WTC11 (cell line): ENCODE results near the gene SNX32. TPM values are rescaled to one million over a fixed set of nuclear protein-coding genes. Genes with fewer than 3 reads are reported as not detected.

Experiments used
- ATAC-seq: fragments of 200-7000 bp; cut with Tn5 transposase; 2 replicates; pipeline ENCODE4 v1.10.0; 2021; ENCODE audit warnings: mild to moderate bottlenecking, moderate library complexity
- CTCF ChIA-PET: fragments of 300-600 bp; sonication (Branson Sonifier 250); formaldehyde crosslinking; loops from one replicate; lab custom pipeline; 2021; ENCODE audit warnings: antibody characterized with exemption; lab: Charles Lee
- POLR2A ChIA-PET: fragments of 350-600 bp; sonication (Branson Sonifier 250); formaldehyde crosslinking; loops from one replicate; lab custom pipeline; 2021; ENCODE audit warnings: antibody characterized with exemption; lab: Charles Lee
- DNase-seq: peaks from one replicate; pipeline ENCODE4 v3.0.0; 2021; ENCODE audit warnings: low spot score
- H3K27ac Mint-ChIP-seq: 2 replicates; pipeline ENCODE4 v1.8.0; 2021; ENCODE audit warnings: mixed read lengths
- H3K27me3 Mint-ChIP-seq: 2 replicates; pipeline ENCODE4 v1.8.0; 2021; ENCODE audit warnings: low read depth, mild to moderate bottlenecking, moderate library complexity, mixed read lengths
- H3K36me3 Mint-ChIP-seq: 2 replicates; pipeline ENCODE4 v1.8.0; 2021; ENCODE audit warnings: mixed read lengths
- H3K4me1 Mint-ChIP-seq: 2 replicates; pipeline ENCODE4 v1.8.0; 2022; ENCODE audit warnings: mixed read lengths
- H3K4me3 Mint-ChIP-seq: 2 replicates; pipeline ENCODE4 v1.8.0; 2021; ENCODE audit warnings: mild to moderate bottlenecking, moderate library complexity, mixed read lengths
- H3K9me3 Mint-ChIP-seq: 2 replicates; pipeline ENCODE4 v1.8.0; 2021; ENCODE audit warnings: mixed read lengths
- AR ChIP-seq: fragments of 250-450 bp; sonication (Bioruptor Pico); IDR thresholded peaks from 2 replicates; pipeline ENCODE4 v1.9.0; 2021; ENCODE audit warnings: mild to moderate bottlenecking
- CBFB ChIP-seq: sonication (generic); formaldehyde crosslinking; IDR thresholded peaks from 2 replicates; pipeline ENCODE4 v1.8.1; 2022; ENCODE audit warnings: mild to moderate bottlenecking, low read depth, missing genetic modification reagents
- EMX1 ChIP-seq: fragments of 250-450 bp; sonication (Bioruptor Pico); IDR thresholded peaks from 2 replicates; pipeline ENCODE4 v1.8.0; 2021; ENCODE audit warnings: mild to moderate bottlenecking
- FOXK1 ChIP-seq: sonication (generic); formaldehyde crosslinking; IDR thresholded peaks from 2 replicates; pipeline ENCODE4 v1.8.0; 2022; ENCODE audit warnings: mild to moderate bottlenecking, moderate library complexity, missing genetic modification reagents
- FOXP1 ChIP-seq: sonication (generic); formaldehyde crosslinking; IDR thresholded peaks from 2 replicates; pipeline ENCODE4 v1.8.0; 2022; ENCODE audit warnings: missing genetic modification reagents, mild to moderate bottlenecking, moderate library complexity, borderline replicate concordance
- HMGXB4 ChIP-seq: sonication (generic); formaldehyde crosslinking; IDR thresholded peaks from 2 replicates; pipeline ENCODE4 v1.8.1; 2023; ENCODE audit warnings: mild to moderate bottlenecking, moderate library complexity, missing genetic modification reagents
- JUN ChIP-seq: sonication (generic); formaldehyde crosslinking; IDR thresholded peaks from 2 replicates; pipeline ENCODE4 v1.8.0; 2023; ENCODE audit warnings: mild to moderate bottlenecking, missing genetic modification reagents
- NR3C1 ChIP-seq: sonication (generic); formaldehyde crosslinking; conservative IDR thresholded peaks from 2 replicates; pipeline ENCODE4 v1.8.1; 2023; ENCODE audit warnings: low read depth, mild to moderate bottlenecking, missing genetic modification reagents
- PREB ChIP-seq: sonication (generic); formaldehyde crosslinking; IDR thresholded peaks from 2 replicates; pipeline ENCODE4 v1.8.1; 2022; ENCODE audit warnings: mild to moderate bottlenecking, missing genetic modification reagents, moderate library complexity, borderline replicate concordance
- SMAD3 ChIP-seq: sonication (generic); formaldehyde crosslinking; IDR thresholded peaks from 2 replicates; pipeline ENCODE4 v1.8.0; 2022; ENCODE audit warnings: missing genetic modification reagents, mild to moderate bottlenecking, borderline replicate concordance
- TEAD1 ChIP-seq: sonication (generic); formaldehyde crosslinking; IDR thresholded peaks from 2 replicates; pipeline ENCODE4 v1.8.0; 2022; ENCODE audit warnings: mild to moderate bottlenecking, missing genetic modification reagents
- TEAD4 ChIP-seq: sonication (generic); formaldehyde crosslinking; IDR thresholded peaks from 2 replicates; pipeline ENCODE4 v1.8.0; 2022; ENCODE audit warnings: mild to moderate bottlenecking, missing genetic modification reagents
- TP53 ChIP-seq: sonication (generic); formaldehyde crosslinking; IDR thresholded peaks from 2 replicates; pipeline ENCODE4 v1.8.1; 2023; ENCODE audit warnings: mild to moderate bottlenecking, missing genetic modification reagents
- ZNF281 ChIP-seq: sonication (generic); formaldehyde crosslinking; IDR thresholded peaks from 2 replicates; pipeline ENCODE4 v1.8.0; 2023; ENCODE audit warnings: mild to moderate bottlenecking, missing genetic modification reagents
- ZNF423 ChIP-seq: fragments of 250-450 bp; sonication (Bioruptor Pico); IDR thresholded peaks from 2 replicates; pipeline ENCODE4 v2.1.2; 2022; ENCODE audit warnings: mild to moderate bottlenecking, moderate library complexity
- total RNA-seq: library from RNA; stranded (reverse); gene quantifications from 3 replicates; pipeline ENCODE4 v1.2.3, GENCODE V29; 2021
- TF ChIP-seq, protein P1 (sequence below): fragments of 250-450 bp; sonication (Bioruptor Pico); IDR thresholded peaks from 2 replicates; pipeline ENCODE4 v1.9.0; 2021; ENCODE audit warnings: mild to moderate bottlenecking, borderline replicate concordance
- TF ChIP-seq, protein P2 (sequence below): fragments of 250-450 bp; sonication (Bioruptor Pico); conservative IDR thresholded peaks from 2 replicates; pipeline ENCODE4 v1.9.0; 2021; ENCODE audit warnings: mild to moderate bottlenecking
- TF ChIP-seq, protein P3 (sequence below): fragments of 250-450 bp; sonication (Bioruptor Pico); IDR thresholded peaks from 2 replicates; pipeline ENCODE4 v1.9.0; 2021; ENCODE audit warnings: mild to moderate bottlenecking

The SNX32 gene
- total RNA-seq, 1 experiment from 2014 or later: 2.9 TPM

- TF ChIP-seq, protein P1, sequence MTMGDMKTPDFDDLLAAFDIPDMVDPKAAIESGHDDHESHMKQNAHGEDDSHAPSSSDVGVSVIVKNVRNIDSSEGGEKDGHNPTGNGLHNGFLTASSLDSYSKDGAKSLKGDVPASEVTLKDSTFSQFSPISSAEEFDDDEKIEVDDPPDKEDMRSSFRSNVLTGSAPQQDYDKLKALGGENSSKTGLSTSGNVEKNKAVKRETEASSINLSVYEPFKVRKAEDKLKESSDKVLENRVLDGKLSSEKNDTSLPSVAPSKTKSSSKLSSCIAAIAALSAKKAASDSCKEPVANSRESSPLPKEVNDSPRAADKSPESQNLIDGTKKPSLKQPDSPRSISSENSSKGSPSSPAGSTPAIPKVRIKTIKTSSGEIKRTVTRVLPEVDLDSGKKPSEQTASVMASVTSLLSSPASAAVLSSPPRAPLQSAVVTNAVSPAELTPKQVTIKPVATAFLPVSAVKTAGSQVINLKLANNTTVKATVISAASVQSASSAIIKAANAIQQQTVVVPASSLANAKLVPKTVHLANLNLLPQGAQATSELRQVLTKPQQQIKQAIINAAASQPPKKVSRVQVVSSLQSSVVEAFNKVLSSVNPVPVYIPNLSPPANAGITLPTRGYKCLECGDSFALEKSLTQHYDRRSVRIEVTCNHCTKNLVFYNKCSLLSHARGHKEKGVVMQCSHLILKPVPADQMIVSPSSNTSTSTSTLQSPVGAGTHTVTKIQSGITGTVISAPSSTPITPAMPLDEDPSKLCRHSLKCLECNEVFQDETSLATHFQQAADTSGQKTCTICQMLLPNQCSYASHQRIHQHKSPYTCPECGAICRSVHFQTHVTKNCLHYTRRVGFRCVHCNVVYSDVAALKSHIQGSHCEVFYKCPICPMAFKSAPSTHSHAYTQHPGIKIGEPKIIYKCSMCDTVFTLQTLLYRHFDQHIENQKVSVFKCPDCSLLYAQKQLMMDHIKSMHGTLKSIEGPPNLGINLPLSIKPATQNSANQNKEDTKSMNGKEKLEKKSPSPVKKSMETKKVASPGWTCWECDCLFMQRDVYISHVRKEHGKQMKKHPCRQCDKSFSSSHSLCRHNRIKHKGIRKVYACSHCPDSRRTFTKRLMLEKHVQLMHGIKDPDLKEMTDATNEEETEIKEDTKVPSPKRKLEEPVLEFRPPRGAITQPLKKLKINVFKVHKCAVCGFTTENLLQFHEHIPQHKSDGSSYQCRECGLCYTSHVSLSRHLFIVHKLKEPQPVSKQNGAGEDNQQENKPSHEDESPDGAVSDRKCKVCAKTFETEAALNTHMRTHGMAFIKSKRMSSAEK (CRISPR knock-in tag): no peak
- no peak for TF ChIP-seq ZNF423 (CRISPR knock-in tag)
- TF ChIP-seq PREB (CRISPR knock-in tag): no peak
- TF ChIP-seq TEAD1 (CRISPR knock-in tag): no peak
- TF ChIP-seq, protein P2, sequence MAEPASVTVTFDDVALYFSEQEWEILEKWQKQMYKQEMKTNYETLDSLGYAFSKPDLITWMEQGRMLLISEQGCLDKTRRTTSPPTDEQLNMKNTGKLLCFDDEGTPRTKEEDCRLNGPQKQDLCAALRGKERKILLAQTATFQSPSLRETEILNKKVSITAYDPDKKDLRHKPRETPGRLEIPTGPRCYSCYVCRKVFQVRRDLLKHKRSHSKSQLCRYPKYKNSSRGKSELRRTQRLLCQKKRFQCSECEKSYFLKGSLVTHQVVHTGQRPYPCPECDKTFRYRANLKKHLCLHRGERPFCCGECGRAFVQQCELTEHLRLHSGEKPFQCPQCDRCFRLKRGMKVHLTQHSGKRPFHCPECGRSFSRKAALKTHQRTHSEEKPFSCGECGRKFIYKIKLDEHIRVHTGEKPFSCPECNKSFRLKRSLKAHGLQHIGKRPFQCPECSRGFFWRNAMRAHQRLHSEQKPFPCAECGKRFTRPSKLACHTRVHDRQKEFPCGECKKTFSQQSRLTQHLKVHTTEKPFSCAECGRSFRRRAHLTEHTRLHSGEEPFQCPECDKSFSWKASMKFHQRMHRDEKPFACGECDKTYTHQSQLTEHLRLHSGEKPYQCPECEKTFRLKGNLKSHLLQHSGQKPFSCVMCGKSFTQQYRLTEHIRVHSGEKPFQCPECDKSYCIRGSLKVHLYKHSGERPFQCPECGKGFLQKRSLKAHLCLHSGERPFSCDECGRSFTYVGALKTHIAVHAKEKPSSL (CRISPR knock-in tag): no peak
- TF ChIP-seq FOXP1 (CRISPR knock-in tag): no peak; the same call in 1 of the 2 replicates
- peak; percentile 67 for TF ChIP-seq FOXK1 (CRISPR knock-in tag)
- TF ChIP-seq AR (CRISPR knock-in tag): no peak
Observed at GRCh38 chr11:65856689-65857499, 23.1 kb downstream of the SNX32 start (continued).

DNA sequence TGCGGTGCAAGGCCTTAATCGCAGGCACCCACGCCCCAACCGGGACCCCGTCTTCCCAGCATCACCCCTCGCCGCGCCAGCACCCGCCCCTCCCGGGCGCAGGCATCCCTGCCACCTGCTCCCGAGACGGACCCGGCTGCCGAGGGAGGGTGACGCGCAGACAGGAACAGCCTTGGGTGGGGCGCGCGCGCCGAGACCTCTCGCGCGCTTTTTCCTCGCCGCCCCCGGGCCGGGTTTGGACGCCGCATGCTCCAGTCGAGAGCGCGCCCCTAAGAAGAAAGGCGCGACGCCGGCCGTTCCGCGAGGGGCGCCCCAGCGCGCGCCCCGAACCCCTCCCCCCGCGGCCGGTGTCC lies 23.7 kb downstream of the SNX32 start:
- CTCF ChIA-PET: interaction anchor here (1.0 to 16.6 kb wide), 4 partner anchors 13 to 188 kb away, joined by 4 to 539 read pairs (median 64); partner anchors contain the start of genes AP5B1, CCDC85B, EFEMP2 and FIBP
- H3K27me3 Mint-ChIP-seq: no peaks in the 10 kb centered on the region
- ATAC-seq: no peak
- TF ChIP-seq EMX1: 0 out of 2 replicates have a peak, but pooled peaks have one; percentile 19
- TF ChIP-seq, protein P3, sequence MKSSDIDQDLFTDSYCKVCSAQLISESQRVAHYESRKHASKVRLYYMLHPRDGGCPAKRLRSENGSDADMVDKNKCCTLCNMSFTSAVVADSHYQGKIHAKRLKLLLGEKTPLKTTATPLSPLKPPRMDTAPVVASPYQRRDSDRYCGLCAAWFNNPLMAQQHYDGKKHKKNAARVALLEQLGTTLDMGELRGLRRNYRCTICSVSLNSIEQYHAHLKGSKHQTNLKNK (CRISPR knock-in tag): no peak
- TF ChIP-seq TEAD4 (CRISPR knock-in tag): 0 out of 2 replicates have a peak, but pooled peaks have one; percentile 32
- TF ChIP-seq CBFB (CRISPR knock-in tag): 0 out of 2 replicates have a peak, but pooled peaks have one; percentile 17
- no peak for TF ChIP-seq SMAD3 (CRISPR knock-in tag)
- 0 out of 2 replicates have a peak, but pooled peaks have one; percentile 29 for TF ChIP-seq JUN
- 0 out of 2 replicates have a peak, but pooled peaks have one; percentile 38 for TF ChIP-seq ZNF281
- TF ChIP-seq HMGXB4 (CRISPR knock-in tag): no peak
- TF ChIP-seq NR3C1 (CRISPR knock-in tag): 0 out of 2 replicates have a peak, but pooled peaks have one; percentile 69
- 0 out of 2 replicates have a peak, but pooled peaks have one; percentile 71 for TF ChIP-seq TP53

More for the DNA sequence above, 23.7 kb downstream of the SNX32 start:
- POLR2A ChIA-PET: interaction anchor here (0.9 to 4.2 kb wide), 5 partner anchors 14 to 146 kb away, joined by 3 to 90 read pairs (median 18); partner anchors contain the start of genes CCDC85B, EFEMP2, FIBP and KAT5
- Mint-ChIP-seq H3K36me3 (peaks cover 39% of the 10 kb centered on the region), H3K27ac (no peak overlapping the region), H3K9me3 (no peaks in the 10 kb centered on the region), H3K4me3 (peak overlapping the region; percentile 91), H3K4me1 (peaks cover 21% of the 10 kb centered on the region)
- no peak for DNase-seq
